NK-92 (cell line): Measurements from ENCODE around the gene CSF3.
A peak's percentile ranks its signal among the peaks of the same experiment; 100 is the strongest.

Experiments
- DNase-seq: peaks from one replicate; lab custom pipeline; 2025; ENCODE audit not compliant: unreplicated experiment; lab: John Stamatoyannopoulos, UW

CSF3 gene, protein sequence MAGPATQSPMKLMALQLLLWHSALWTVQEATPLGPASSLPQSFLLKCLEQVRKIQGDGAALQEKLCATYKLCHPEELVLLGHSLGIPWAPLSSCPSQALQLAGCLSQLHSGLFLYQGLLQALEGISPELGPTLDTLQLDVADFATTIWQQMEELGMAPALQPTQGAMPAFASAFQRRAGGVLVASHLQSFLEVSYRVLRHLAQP

DNA sequence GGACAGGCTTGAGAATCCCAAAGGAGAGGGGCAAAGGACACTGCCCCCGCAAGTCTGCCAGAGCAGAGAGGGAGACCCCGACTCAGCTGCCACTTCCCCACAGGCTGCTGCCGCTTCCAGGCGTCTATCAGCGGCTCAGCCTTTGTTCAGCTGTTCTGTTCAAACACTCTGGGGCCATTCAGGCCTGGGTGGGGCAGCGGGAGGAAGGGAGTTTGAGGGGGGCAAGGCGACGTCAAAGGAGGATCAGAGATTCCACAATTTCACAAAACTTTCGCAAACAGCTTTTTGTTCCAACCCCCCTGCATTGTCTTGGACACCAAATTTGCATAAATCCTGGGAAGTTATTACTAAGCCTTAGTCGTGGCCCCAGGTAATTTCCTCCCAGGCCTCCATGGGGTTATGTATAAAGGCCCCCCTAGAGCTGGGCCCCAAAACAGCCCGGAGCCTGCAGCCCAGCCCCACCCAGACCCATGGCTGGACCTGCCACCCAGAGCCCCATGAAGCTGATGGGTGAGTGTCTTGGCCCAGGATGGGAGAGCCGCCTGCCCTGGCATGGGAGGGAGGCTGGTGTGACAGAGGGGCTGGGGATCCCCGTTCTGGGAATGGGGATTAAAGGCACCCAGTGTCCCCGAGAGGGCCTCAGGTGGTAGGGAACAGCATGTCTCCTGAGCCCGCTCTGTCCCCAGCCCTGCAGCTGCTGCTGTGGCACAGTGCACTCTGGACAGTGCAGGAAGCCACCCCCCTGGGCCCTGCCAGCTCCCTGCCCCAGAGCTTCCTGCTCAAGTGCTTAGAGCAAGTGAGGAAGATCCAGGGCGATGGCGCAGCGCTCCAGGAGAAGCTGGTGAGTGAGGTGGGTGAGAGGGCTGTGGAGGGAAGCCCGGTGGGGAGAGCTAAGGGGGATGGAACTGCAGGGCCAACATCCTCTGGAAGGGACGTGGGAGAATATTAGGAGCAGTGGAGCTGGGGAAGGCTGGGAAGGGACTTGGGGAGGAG is at the start of gene CSF3:
TSS of gene CSF3 (plus strand) at position 436 of the 993 bp plus-strand sequence. CDS start at position 471, 35 bp downstream.
- DNase-seq: no peak

DNA sequence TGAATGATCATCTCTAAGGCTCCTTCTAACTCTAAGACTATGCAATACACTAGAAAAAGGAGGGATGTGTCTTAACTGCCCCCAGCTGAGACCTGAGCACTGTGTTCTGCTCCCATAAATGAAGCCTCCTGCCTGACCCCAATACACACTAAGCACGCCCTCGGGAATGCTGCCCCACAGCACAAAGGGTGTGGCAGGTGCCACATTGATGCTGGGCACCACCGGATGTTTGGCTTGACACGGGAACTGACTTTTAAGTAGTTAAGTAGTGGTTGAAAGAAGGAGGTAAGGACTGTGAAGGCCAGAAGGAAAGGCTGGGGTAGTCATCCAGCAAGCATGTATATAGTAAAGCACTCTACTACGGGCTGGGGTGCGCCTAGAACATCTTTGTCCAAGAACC is 48.5 kb upstream of the CSF3 start:
- DNase-seq: no peak

DNA sequence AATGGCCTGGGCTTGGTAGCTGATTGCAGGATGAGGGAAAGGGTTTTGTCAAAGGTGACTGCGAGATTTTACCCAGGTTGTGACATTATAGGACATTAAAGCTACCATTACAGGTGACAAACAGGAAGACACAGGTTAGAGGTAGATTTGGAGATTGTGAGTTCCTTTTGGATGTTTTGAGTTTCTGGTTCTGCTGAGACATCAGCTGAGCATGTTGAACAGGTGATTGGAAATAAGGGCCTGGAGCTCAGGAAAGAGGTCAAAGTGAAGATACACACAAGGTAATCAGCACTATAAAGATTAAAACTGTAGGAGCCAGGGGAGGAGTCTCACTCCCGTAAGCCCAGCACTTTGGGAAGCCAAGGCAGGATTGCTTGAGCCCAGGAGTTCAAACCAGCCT is 46.5 kb upstream of the CSF3 start:
- DNase-seq: no peak

DNA sequence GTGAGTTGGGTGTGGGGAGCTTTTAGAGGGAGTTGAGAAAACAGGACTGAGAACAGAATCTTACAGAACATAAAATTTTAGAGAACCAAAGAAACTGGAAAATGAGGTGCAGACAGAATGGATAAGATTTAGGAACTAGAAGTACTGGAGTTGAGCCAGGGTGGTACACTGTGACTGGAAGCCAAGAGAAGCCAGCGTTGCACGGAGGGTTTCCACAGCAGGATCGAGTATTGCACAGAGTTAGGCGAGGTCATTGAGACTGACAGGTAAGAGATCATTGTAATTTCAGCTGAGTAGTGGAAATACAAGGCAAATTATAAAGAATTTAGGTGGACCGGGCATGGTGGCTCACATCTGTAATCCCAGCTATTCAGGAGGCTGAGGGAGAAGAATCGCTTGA is 45.9 kb upstream of the CSF3 start:
- no peak for DNase-seq

DNA sequence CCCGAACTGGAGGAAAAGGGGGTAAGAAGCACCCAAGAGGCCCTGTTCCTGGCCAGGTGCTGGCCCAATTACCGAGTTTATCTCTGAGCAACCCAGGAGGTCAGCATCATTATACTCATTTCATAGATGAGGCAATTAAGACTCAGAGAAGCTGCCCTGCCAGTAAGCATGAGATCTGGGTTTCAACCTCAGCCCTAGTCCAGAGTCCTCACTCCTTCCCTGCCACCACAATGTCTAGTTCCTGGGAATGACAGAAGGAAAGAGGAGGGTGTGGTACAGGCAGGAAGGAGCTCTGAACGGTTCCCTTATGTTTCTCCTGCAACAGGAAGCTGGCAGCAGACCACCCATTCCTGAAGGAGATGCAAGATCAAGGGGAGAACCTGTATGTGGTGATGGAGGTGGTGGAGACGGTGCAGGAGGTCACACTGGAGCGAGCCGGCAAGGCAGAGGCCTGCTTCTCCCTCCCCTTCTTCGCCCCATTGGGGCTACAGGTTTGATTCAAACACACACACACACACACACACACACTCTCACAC is 45.0 kb upstream of the CSF3 start:
- no peak for DNase-seq

DNA sequence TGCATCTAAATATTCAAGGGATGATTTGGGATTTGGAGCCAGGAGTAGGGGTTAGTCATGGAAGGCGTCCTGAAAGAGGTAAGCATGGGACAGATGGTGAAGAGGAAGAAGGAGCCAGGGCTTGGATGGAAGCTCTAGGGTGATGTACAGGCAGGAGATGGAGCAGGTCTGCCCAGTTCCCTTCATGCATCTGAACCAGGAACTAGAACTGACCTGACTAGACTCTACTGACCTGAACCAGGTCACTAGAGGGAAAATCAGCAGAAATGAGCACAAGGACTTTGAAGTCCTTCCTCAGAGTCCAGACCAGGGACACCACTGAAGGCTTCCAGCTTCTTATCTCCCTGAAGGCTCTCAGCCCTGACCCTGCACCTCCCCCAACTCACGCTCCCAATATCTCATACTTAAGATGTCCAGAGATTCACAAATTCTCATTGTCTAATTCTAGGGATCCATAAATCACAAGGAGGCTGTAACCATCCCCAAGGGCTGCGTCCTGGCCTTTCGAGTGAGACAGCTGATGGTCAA is 44.1 kb upstream of the CSF3 start:
- DNase-seq: no peak

DNA sequence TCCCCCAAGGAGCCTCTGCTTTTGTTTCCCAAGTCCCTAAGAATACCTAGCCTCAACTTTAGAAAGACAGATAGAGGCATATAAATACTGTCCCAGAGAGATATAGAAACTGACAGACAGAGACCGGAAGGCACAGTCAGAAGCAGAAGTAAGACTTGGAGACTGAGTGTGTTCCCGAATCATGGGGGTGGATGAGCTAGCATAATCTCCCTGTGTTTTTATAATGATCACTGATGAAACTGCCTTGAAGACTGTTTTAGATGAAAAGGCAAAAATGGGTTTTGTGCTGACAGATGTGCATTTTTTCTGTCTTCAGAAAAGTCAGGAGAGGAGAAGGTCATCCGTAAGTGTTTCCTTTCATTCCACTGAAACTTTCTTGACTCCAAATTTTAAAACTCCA is 43.0 kb upstream of the CSF3 start:
- no peak for DNase-seq

DNA sequence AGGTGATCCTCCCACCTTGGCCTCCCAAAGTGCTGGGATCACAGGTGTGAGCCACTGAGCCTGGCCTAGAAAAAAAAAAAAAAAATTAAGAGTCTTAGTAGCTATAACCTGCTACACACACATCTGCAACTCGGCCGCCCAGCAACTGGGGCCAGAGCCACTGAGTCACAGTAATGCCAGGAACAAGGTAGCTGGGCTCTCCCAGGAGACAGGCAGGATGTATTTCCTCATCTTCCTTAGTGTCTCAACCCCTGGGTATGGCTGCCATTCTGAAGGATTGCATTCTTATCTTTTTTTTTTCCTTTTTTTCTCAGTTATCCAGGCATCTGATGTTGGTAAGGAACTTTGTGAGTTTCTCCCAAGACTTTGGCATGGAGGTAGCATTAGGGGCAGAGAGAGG is 41.7 kb upstream of the CSF3 start:
- DNase-seq: no peak

DNA sequence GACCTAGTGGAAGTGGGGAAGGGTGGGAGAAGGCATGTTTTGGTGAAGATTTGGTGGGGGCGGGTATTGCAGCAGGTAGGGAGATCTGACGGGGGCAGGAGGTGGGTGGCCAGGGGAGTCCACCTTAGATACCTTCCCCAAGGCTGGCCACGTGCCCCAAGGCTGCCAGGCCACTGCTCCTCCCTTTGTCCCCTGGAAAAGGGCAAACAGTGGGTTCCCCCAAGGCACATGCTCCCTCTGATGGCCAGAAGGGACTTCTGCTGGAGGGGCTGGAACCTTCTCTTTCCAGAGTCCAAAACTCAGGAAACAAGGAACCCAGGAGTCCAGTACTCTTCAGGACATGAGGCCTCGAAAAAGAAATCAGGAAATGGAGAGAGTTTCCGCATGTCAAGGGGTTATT is 40.8 kb upstream of the CSF3 start:
- no peak for DNase-seq

DNA sequence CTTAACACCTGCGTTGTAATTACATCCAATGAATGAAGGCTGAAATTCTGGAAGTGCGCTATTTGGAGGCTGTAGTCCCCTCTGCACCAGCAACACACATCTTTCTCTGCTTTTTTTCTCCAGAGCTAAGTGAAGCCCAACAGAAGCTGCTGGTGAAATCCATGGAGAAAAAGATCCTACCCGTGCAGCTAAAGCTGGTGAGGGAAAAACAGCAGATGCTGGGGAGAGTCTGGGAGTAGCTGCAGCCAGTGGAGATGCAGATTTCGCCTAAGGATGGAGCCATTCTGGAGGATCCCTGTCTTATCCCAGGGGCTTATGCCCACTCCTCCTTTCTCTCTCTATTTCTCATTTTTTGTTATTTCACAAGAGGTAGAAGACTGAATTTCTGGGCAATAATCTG is 39.4 kb upstream of the CSF3 start:
- no peak for DNase-seq

DNA sequence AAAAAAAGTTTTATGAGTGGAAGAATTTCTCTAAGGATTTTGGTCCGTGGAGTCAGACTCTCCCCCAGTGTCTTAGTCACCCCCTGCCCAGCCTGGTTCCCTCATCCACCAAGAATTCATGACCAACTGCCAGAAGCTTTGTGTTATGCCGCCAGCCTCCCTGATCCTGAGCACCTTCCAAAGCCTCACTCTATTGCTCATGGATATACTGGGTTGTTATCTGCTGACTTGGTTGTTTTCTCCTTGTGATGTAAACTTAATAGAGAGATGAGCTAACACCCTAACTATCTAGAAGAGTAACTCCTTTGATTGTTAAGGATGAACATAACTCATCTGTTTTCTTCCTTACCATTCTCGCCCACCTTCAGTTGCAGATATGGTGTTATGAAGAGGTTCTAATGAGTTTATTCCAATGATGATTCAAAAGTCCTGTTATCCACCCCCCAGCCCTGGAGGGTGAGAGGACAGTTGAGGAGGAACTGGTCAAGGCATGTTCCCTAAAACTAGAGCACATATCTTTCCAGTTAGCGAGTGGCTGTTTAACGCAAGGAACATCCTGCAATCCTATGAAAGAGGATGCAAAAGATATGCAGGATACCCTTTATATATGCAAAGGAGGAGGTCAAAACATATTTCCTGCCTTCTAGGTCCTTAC is 36.1 kb upstream of the CSF3 start:
- DNase-seq: no peak

DNA sequence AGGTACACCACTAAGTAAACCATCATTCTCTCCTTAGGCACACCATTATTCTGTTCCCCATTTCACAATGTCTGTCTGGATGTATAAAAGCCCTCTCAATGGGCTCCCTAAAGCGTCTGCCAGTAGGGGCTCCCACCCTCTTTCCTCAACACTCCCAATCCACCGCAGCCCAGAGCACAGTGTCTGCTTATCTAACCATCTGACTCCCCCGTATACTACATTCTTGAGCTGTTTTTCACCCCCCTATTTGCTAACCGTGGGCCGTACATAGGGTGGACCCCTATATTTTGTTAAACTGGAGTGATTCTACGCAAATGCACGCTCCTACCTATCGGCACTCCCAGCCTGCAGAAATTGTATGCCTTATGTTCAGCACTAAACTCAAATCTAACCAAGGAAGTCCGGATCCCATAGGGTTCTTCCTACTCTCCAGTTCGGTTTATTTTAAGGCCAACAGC is 35.3 kb upstream of the CSF3 start:
- DNase-seq: no peak

DNA sequence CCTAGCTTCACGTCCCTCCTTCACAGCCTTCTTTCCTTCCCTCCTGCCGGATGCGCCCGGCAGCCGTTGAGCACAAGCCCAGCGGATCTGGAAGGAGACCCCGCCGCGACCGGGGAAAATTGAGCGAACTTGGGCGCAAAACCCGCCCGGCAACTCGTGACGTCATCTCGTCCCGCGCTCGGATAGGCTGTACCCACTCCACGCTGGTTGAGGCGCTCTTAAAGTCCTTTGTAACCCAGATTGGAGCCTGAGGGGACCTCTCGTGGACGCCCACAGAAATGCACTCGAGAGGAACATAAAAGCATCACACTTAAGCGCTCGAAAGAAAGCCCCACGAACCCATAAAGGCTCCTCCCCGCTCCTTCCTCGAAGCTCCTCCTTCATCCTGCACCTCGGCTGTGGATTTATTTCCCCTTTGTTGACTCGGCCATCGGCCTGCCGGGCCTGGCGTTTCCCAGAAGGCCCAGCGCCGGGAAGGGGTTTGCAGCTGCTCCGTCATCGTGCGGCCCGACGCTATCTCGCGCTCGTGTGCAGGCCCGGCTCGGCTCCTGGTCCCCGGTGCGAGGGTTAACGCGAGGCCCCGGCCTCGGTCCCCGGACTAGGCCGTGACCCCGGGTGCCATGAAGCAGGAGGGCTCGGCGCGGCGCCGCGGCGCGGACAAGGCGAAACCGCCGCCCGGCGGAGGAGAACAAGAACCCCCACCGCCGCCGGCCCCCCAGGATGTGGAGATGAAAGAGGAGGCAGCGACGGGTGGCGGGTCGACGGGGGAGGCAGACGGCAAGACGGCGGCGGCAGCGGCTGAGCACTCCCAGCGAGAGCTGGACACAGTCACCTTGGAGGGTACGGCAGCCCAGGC is 34.7 kb upstream of the CSF3 start, which contains the start of gene PSMD3:
TSS of gene PSMD3 (plus strand) at position 457 of the 856 bp plus-strand sequence. CDS start at position 621, 164 bp downstream.
- DNase-seq: peak; percentile 95

DNA sequence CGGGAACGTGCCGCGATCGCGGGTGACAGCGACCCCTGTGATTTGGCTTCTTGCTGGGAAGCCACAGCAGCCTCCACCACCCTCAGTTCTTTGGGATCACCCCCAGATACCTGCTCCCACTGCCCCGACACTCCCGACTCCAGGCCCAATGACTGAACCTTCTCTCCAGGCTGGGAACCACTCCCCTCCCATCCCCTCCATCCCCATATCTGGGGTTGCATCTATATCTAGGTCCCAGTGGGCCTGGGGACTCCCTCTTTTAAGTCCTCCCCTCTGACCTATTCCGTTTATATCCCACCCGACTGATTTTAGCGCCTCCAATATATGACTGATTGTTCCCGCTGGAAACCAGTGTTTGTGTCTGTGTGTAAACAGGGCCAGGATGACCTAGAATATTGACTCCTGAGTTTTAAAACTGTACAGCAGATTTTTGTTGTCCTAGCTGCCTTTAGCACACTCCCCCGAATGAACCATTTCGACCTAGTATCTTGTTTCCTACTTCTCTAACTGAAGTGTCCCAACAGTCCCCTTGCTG is 34.0 kb upstream of the CSF3 start:
- no peak for DNase-seq

DNA sequence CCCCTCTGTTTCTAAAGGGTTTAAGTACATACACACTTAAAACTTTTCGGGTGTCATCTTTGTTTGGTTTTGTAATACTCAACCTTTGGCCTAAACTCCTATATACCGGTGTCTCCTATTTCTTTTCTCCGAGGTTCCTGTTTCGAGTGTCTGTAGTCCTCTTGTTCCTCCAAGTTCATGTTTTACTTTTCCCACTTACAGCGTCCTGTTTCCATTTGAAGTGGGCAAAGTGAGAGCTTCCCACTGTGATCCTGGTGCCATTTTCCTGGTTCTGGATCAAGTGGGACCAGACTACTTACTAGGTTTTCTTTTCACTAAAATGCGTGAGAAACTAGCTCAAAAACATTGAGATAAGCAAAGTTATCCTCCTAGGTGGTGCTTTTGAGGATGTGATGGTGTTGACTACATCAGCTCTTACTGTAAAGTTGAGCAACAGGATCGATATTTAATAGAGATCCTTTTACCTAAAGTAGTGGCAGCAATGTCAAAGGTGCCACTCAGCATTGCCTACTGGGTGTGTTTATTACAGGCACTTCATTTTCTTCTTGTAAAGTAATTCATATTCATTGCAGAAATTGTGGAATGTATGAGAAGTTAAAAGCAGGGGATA is 33.4 kb upstream of the CSF3 start:
- DNase-seq: no peak

DNA sequence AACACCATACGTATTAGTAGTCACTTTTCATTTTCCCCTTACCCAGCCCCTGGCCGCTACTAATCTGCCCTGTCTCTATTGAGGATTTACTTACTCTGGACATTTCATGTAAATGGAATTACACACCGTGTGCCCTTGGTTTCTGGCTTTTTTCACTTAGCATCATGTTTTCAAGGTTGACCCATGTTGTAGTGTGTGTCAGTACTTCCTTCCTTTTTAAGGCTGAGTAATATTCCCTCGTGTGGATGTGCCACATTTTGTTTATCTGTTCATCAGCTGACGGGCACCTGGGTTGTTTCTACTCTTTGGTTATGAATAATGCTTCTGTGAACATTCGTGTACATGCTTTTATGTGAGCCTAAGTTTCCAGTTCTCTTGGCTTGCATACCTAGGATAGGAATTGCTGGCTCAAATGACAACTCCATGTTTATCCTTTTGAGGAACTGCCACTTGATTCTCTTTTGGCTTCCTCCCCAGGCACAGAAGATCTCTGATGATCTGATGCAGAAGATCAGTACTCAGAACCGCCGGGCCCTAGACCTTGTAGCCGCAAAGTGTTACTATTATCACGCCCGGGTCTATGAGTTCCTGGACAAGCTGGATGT is 26.9 kb upstream of the CSF3 start:
- DNase-seq: no peak

DNA sequence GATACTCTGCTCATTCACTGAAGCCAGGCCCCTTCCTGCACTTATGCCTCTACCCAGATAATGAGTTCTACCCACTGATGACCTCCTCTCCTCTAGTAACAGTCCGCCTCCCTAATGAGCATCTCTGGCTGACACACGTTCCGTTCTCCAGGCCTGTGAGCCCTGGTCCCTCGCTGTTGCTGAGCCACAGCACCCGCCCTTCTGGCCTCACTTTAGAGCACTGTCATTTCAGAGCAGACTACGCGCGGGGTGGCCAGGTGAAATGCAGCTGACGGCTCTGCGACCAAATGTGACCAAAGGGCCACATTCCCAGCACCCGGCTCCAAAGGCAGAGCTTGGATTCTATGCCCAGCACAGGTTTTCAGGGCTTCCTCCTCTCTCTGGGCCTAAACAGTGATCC is 20.8 kb upstream of the CSF3 start:
- no peak for DNase-seq

DNA sequence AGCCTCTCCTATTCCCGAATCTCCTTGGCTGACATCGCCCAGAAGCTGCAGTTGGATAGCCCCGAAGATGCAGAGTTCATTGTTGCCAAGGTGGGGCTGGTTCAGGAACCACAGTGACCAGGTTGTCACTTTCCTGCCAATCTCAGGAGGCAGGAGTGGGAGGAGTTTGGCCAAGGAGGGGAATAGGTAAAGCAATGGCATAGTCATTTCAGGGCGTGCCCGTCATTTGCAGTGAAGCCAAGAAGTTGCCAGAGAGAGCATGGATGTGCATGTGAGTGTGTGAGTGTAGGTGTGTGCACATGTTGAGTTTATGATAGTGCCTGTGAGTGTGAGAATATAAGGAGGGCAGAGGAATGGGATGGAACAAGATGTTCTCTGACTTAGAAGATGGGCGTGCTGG is 19.8 kb upstream of the CSF3 start:
- DNase-seq: no peak

DNA sequence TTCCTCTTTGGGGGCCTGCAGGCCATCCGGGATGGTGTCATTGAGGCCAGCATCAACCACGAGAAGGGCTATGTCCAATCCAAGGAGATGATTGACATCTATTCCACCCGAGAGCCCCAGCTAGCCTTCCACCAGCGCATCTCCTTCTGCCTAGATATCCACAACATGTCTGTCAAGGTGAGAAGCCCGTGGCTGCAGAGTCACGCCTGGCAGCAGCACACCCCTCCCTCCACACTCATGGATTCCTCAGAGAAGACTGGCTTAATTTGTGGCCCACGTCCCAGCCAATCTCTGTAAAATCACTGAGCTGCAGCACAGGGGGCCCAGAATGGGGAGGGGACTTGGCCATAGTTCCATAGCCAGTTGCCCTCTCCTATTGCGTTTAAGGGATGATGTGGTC is 19.1 kb upstream of the CSF3 start:
- DNase-seq: no peak
